ENCODE data around the gene CLTA.

The CLTA gene

GRCh38 chr9:36248061-36248460 is 57.3 kb downstream of the CLTA start:
- peak; percentile 41 for DNase-seq

- no peak for DNase-seq
Observed at GRCh38 chr9:36249189-36249588, 58.5 kb downstream of the CLTA start.

- no peak for DNase-seq
Observed at GRCh38 chr9:36250079-36250478, 59.4 kb downstream of the CLTA start.

- DNase-seq: no peak
Observed at GRCh38 chr9:36251428-36251827, 60.7 kb downstream of the CLTA start.

GRCh38 chr9:36258208-36258995 is 67.7 kb downstream of the CLTA start, which contains the start of gene GNE:
GNE (minus strand) TSS chr9:36258448; CDS start chr9:36249355, 9,093 bp downstream.
- DNase-seq: peak; percentile 96

GRCh38 chr9:36258996-36259533 is 68.3 kb downstream of the CLTA start:
- DNase-seq: no peak

Measured in NCI-H146 (cell line).